GM12878 (cell line): ENCODE results near the gene GLIPR2. TPM values are rescaled to one million over a fixed set of nuclear protein-coding genes. Genes with fewer than 3 reads are reported as not detected.
A peak's percentile ranks its signal among the peaks of the same experiment; 100 is the strongest.

ENCODE experiments used
- ATAC-seq: fragments of 200-7000 bp; cut with Tn5 transposase; 3 replicates; pipeline ENCODE4 v1.9.1; 2020; ENCODE audit warnings: mild to moderate bottlenecking, moderate library complexity
- BruUV-seq: library from RNA; stranded (reverse); fragments of 400-500 nt; replicated peaks from 2 replicates; lab custom pipeline; 2021; lab: Mats Ljungman, UMichigan
- CTCF ChIA-PET: fragments of 300-600 bp; sonication (Branson Sonifier 250); formaldehyde crosslinking; extraction: SDS; loops from one replicate; lab custom pipeline; 2021; ENCODE audit warnings: inconsistent platforms; lab: Yijun Ruan, JAX
- POLR2A ChIA-PET: fragments of 350-600 bp; formaldehyde crosslinking; extraction: SDS; loops from one replicate; lab custom pipeline; 2021; ENCODE audit warnings: inconsistent platforms; lab: Charles Lee
- RAD21 ChIA-PET: fragments of 300-600 bp; sonication (Branson Sonifier 250); formaldehyde crosslinking; loops from one replicate; lab custom pipeline; 2023; ENCODE audit warnings: antibody characterized with exemption; ENCODE audit not compliant: unreplicated experiment; lab: Charles Lee
- SMC1A ChIA-PET: fragments of 300-600 bp; sonication (Branson Sonifier 250); formaldehyde crosslinking; loops from one replicate; lab custom pipeline; 2023; ENCODE audit not compliant: unreplicated experiment, uncharacterized antibody; lab: Charles Lee
- DNase-seq: peaks from one replicate; pipeline ENCODE4 v3.0.0-alpha.2; 2011; ENCODE audit warnings: low read depth, low spot score
- FAIRE-seq: peaks from 3 replicates; lab custom pipeline; 2011; peaks lifted over from hg19 to GRCh38; lab: Jason Lieb, UNC
- H2AFZ ChIP-seq: 2 replicates; pipeline ENCODE4 v1.6.0; 2011; ENCODE audit warnings: low read depth, low read length, control low read depth; ENCODE audit not compliant: control insufficient read depth
- H3K27ac ChIP-seq: 2 replicates; pipeline ENCODE4 v1.5.1; 2011; ENCODE audit warnings: control low read depth; ENCODE audit not compliant: control insufficient read depth, insufficient read depth
- H3K27me3 ChIP-seq, 2 experiments: replicated peaks in 1 of 2; 2 replicates each; pipeline versions ENCODE4 v1.6.0 to v1.6.1; 2011; ENCODE audit warnings: low read length in 1 of 2; ENCODE audit not compliant: control insufficient read depth in 2 of 2, insufficient read depth in 2 of 2
- H3K36me3 ChIP-seq, 2 experiments: 2 replicates each; pipeline ENCODE4 v1.5.1; 2011; ENCODE audit warnings: low read length in 1 of 2; ENCODE audit not compliant: control insufficient read depth in 2 of 2, insufficient read depth in 2 of 2
- H3K4me1 ChIP-seq: 2 replicates; pipeline ENCODE4 v1.6.1; 2011; ENCODE audit warnings: mild to moderate bottlenecking, low read length, moderate library complexity, mixed read lengths; ENCODE audit not compliant: control insufficient read depth, insufficient read depth
- H3K4me2 ChIP-seq: 2 replicates; pipeline ENCODE4 v1.6.0; 2011; ENCODE audit warnings: control low read depth; ENCODE audit not compliant: control insufficient read depth, insufficient read depth
- H3K4me3 ChIP-seq: fragments of 200-600 bp; sonication (generic); 2 replicates; pipeline ENCODE4 v1.5.1; 2016
- H3K79me2 ChIP-seq: 2 replicates; pipeline ENCODE4 v1.6.0; 2011; ENCODE audit warnings: low read length; ENCODE audit not compliant: control insufficient read depth, insufficient read depth
- H3K9ac ChIP-seq: 2 replicates; pipeline ENCODE4 v1.8.0; 2011; ENCODE audit warnings: low read length, control low read depth, mixed read lengths; ENCODE audit not compliant: control insufficient read depth, insufficient read depth
- H3K9me3 ChIP-seq: replicated peaks from 3 replicates; pipeline ENCODE4 v1.5.1; 2011; ENCODE audit warnings: mild to moderate bottlenecking, low read length; ENCODE audit not compliant: control insufficient read depth, insufficient read depth
- H4K20me1 ChIP-seq: 2 replicates; pipeline ENCODE4 v1.6.0; 2011; ENCODE audit not compliant: control insufficient read depth, insufficient read depth
- BHLHE40 ChIP-seq, 2 experiments: fragments of 450-650 bp in 1 of 2; IDR thresholded peaks; 2 replicates each; pipeline ENCODE4 v1.6.1; 2011 to 2017; ENCODE audit warnings: low read depth in 2 of 2, borderline replicate concordance in 1 of 2, improper control_type of control experiment in 1 of 2, low read length in 1 of 2, mild to moderate bottlenecking in 1 of 2
- FOXM1 ChIP-seq: IDR thresholded peaks from 2 replicates; pipeline ENCODE4 v1.6.1; 2012; ENCODE audit warnings: low read depth, mild to moderate bottlenecking, inconsistent platforms, low read length, moderate library complexity
- IRF3 ChIP-seq: fragments of 450-650 bp; IDR thresholded peaks from 2 replicates; pipeline ENCODE4 v1.6.1; 2014; ENCODE audit warnings: mild to moderate bottlenecking
- MXI1 ChIP-seq: fragments of 150-350 bp; IDR thresholded peaks from 2 replicates; pipeline ENCODE4 v1.6.1; 2011; ENCODE audit warnings: low read depth, mild to moderate bottlenecking, inconsistent platforms, low read length, improper control_type of control experiment
- TARDBP ChIP-seq: IDR thresholded peaks from 2 replicates; pipeline ENCODE4 v1.6.1; 2016; ENCODE audit warnings: borderline replicate concordance
- WGBS: methylation state at CpG from one replicate; pipeline ENCODE4 v1.1.6; 2016; ENCODE audit warnings: low lambda C conversion rate; ENCODE audit not compliant: insufficient replicate concordance, insufficient coverage; ENCODE audit errors: missing lambda C conversion rate; 5-methylcytosine and 5-hydroxymethylcytosine counted together
- in situ Hi-C: fragments of 300-500 bp; cut with MboI; formaldehyde crosslinking; loops from 9 replicates; pipeline ENCODE4 v1.14.3; 2018; ENCODE audit warnings: mixed read lengths
- intact Hi-C: fragments of 100-400 bp; cut with micrococcal nuclease; formaldehyde crosslinking; loops from one replicate; pipeline ENCODE4 v1.14.2; 2022; ENCODE audit not compliant: unreplicated experiment
- polyA plus RNA-seq, 11 experiments: library from polyadenylated mRNA; depleted of rRNA in 4 of 11; unstranded in 6 of 11; stranded (reverse) in 5 of 11; fragments of >200 nt; fragmentation: Nextera tagmentation in 4 of 11; fragmentation: Illumina TruSeq in 1 of 11; extraction: Ambion mirVana in 4 of 11; extraction: Trizol in 1 of 11; gene quantifications; 1 replicate in 1 of 11; 2 replicates in 10 of 11; pipeline versions ENCODE4 v1.2.1 to v1.2.3, GENCODE V29; 2011 to 2016; ENCODE audit warnings: inconsistent platforms in 2 of 11, missing spikeins in 2 of 11, low read depth in 1 of 11
- total RNA-seq, 4 experiments: library from RNA; depleted of rRNA in 3 of 4; stranded (reverse); fragments of >200 nt in 3 of 4; fragmentation: Illumina TruSeq in 1 of 4; extraction: Trizol in 1 of 4; gene quantifications; 2 replicates each; pipeline versions ENCODE4 v1.2.1 to v1.2.3, GENCODE V29; 2013 to 2021

Gene GLIPR2
- total and polyA plus RNA-seq, 10 of the 15 experiments (the other 5 are each of a cell fraction or from before 2014, with no cell fraction given) = 0.41 to 3.5 (median 2.2) TPM

- CTCF ChIA-PET = no interaction called here
- no peak overlapping the region for H3K27ac ChIP-seq
- WGBS = 56% methylated on average over 9 of the region's 9 CpGs
- H3K4me1 ChIP-seq = peaks cover 12% of the 10 kb centered on the region
- TF ChIP-seq MXI1 = no peak
- TF ChIP-seq TARDBP = no peak
- no peaks in the 10 kb centered on the region for H3K79me2 ChIP-seq
- H3K27me3 ChIP-seq = peaks cover 7 to 14% of the 10 kb centered on the region in 2 experiments; a peak in 3 of 4 replicates
- no peaks in the 10 kb centered on the region for H3K36me3 ChIP-seq
- SMC1A ChIA-PET = no interaction called here
- FAIRE-seq (no peak), DNase-seq (no peak), ATAC-seq (no peak)
- no peak overlapping the region for H2AFZ ChIP-seq
- H3K4me2 ChIP-seq = no peak overlapping the region
- in situ Hi-C loops = no loop called here
- no TSS peak for BruUV-seq
- intact Hi-C loops = no loop called here
- no peaks in the 10 kb centered on the region for H3K9me3 ChIP-seq
- POLR2A ChIA-PET = no interaction called here
- RAD21 ChIA-PET = no interaction called here
- H3K4me3 ChIP-seq = no peak overlapping the region
- H3K9ac ChIP-seq = no peak overlapping the region
- no peaks in the 10 kb centered on the region for H4K20me1 ChIP-seq
These were observed 1.6 kb upstream of the GLIPR2 start for GRCh38 chr9:36134761-36135505.

- Histone ChIP-seq H3K9ac (no peak overlapping the region), H3K4me3 (peak overlapping the region; percentile 45; the same call in 1 of the 2 replicates), H4K20me1 (no peaks in the 10 kb centered on the region), H3K9me3 (no peaks in the 10 kb centered on the region), H3K27ac (no peak overlapping the region), H3K79me2 (no peaks in the 10 kb centered on the region), H3K36me3 (no peaks in the 10 kb centered on the region), H3K4me2 (peak overlapping the region; percentile 98), H3K27me3 (peaks cover 7 to 14% of the 10 kb centered on the region in 2 experiments; a peak in 3 of 4 replicates), H2AFZ (peak overlapping the region; percentile 80), H3K4me1 (peaks cover 20% of the 10 kb centered on the region)
- 2% methylated on average over 18 of the region's 18 CpGs for WGBS
- in situ Hi-C loops = no loop called here
- SMC1A ChIA-PET = interaction anchor here (1.5 kb wide), 1 partner anchor 20 kb away, joined by 4 read pairs; no protein-coding TSS in a partner anchor
- CTCF ChIA-PET = no interaction called here
- ATAC-seq = no peak
- no TSS peak for BruUV-seq
- TF ChIP-seq IRF3 (no peak), FOXM1 (no peak), BHLHE40 (IDR thresholded peaks at IDR 0.05; ENCODE audit: borderline replicate concordance in 1 of 2, low read depth in 2 of 2, low read length in 1 of 2) (no peak)
- RAD21 ChIA-PET = no interaction called here
- DNase-seq = no peak
- POLR2A ChIA-PET = interaction anchor here (0.6 kb wide), 1 partner anchor 1067 kb away, joined by 5 read pairs; no protein-coding TSS in a partner anchor
- intact Hi-C loops = no loop called here
- FAIRE-seq = no peak
These were observed 727 bp upstream of the GLIPR2 start for GRCh38 chr9:36135741-36136271.
